GM21825 (cell line): Measurements from ENCODE around the gene RNF169.

Experiments
- ATAC-seq: cut with Tn5 transposase; IDR thresholded peaks from one replicate; pipeline ENCODE4 v1.9.1; 2021; ENCODE audit warnings: mild to moderate bottlenecking, moderate library complexity; ENCODE audit not compliant: unreplicated experiment

The RNF169 gene, protein sequence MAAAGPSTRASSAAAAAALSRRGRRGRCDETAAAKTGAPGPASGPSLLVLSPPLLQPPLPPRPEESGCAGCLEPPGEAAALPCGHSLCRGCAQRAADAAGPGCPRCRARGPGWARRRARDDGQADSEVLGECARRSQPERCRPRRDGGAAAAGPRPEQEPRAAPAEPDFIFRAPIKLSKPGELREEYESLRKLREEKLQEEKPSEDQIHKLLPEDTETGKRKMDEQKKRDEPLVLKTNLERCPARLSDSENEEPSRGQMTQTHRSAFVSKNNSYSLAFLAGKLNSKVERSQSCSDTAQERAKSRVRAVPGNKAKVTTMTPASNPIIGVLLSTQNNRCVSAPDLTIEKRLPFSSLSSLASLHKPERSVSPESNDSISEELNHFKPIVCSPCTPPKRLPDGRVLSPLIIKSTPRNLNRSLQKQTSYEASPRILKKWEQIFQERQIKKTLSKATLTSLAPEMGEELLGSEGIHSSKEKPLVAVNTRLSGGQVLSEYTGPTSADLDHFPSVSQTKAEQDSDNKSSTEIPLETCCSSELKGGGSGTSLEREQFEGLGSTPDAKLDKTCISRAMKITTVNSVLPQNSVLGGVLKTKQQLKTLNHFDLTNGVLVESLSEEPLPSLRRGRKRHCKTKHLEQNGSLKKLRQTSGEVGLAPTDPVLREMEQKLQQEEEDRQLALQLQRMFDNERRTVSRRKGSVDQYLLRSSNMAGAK

GRCh38 chr11:74748211-74749126 is at the start of gene RNF169:
Gene RNF169 (plus strand): TSS chr11:74748849. CDS start chr11:74748881, 32 bp downstream.
- peak; percentile 94 for ATAC-seq

GRCh38 chr11:74699615-74700396 is 48.8 kb upstream of the RNF169 start:
- no peak for ATAC-seq

GRCh38 chr11:74701351-74701750 is 47.3 kb upstream of the RNF169 start:
- ATAC-seq = no peak

- ATAC-seq = no peak
These were observed 46.2 kb upstream of the RNF169 start for GRCh38 chr11:74702383-74703007.

- ATAC-seq = no peak
These were observed 45.4 kb upstream of the RNF169 start for GRCh38 chr11:74703211-74703610.

DNA sequence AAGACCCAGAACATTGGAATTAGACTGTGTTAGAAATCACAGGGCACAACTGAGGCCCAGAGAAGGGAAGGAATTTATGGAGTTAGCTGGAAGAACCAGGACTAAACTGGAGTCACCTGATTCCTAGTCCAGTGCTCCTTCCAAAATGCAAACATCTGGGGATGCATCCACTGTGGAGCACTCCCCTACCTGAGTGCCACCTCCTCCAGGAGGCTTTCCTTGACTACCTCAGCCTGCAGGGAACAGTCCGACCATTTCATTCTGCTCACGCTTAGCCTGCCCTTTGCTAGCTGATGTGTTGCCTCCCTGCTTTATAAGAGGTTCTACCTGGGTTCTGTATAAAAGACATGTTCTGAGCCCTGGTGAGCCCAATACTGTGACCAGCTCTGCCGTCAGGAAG is 41.5 kb upstream of the RNF169 start:
- no peak for ATAC-seq

GRCh38 chr11:74707602-74708510 is 40.8 kb upstream of the RNF169 start:
- no peak for ATAC-seq

DNA sequence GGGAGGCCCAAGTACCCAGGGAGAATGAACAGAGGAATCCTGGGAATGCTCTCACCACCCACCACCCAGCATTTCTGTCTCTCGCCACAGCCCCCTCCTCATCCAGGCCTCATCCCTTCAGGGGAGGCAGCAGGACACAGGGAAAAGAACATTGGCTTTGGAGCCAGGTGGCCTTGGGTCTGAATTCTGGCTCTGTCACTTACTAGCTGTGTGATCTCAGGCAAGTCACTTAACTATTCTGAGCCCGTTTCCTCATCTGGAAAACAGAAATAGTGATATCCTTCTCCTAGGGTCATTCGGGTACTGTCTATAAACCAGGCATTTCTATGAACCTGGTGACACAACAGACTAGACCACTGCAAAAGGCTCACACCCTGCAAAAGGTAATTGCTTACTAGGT is 39.5 kb upstream of the RNF169 start:
- no peak for ATAC-seq

GRCh38 chr11:74710281-74710938 is 38.2 kb upstream of the RNF169 start:
- no peak for ATAC-seq

DNA sequence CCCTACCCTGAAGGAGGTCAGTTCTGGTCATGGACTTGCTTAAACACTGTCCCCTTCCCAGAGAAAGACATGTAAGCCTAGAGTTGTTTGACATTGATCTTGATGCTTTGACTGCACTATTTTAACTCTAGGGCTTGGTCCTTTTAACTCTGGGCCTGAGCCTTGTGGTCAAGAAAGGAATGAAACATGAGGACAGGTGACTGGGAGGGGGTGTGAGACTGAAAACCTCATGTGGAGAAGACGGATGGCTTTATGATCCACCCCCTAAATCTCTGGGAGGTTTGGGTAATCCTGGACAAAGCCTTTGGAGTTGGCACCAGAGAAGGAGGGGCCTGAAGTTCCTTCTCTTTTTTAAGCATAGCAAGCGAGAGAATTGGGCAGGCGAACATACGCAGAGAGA is 35.0 kb upstream of the RNF169 start:
- ATAC-seq = no peak

- no peak for ATAC-seq
These were observed 33.7 kb upstream of the RNF169 start for GRCh38 chr11:74714904-74715303.

DNA sequence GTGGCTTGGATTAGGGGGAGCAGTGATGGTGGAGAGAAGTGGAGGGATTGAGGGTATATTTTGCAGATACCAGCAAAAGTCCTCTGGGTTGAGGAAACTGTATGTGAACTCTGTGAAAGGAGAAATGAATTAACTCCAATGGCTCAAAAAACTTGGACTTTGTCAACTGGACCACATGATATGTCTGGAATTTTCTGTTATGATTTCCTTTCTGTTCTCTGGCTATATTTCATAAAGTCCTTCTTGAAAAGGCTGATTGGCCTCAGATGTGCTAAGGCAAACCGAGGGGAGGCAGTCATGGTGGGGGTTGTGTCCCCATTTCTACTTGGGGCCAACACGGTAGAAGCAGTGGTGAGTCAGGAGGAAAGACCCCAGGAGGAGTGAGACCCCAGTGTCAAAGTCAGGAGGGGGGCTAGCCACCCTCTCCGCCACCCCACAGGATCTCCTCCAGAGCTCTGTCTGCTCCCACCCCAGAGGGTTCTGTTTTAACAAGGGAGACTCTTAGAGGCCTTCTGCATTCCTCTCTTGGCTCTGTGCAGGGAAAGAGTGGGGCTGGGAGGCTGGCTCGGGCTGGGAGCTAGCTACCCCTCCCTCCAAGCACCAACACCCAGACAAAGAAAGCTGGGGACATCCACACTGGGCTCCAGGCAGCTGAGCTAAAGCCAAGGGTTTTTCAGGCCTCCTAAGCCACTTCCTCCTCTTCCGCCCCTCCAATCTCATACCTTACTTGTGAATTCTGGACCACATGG is 31.3 kb upstream of the RNF169 start:
- ATAC-seq = no peak

DNA sequence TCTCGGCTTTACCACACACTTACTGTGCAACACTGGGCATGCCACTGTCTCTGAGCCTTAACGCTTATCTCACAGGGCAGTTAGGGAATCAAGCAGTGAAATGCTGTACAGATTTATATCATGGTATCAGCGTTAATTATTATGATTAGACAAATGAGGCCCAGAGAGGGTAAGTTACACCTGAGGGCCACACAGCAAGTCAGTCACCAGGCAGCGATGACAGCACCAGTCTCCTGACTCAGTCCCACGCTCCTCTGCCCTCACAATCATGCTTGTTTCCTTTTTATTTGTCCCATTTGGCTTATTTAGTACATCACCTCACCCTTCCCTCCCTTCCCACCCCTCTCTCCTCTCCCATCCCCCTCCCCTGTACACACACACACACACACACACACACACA is 29.6 kb upstream of the RNF169 start:
- ATAC-seq = no peak

- no peak for ATAC-seq
These were observed 27.8 kb upstream of the RNF169 start for GRCh38 chr11:74720596-74721478.

DNA sequence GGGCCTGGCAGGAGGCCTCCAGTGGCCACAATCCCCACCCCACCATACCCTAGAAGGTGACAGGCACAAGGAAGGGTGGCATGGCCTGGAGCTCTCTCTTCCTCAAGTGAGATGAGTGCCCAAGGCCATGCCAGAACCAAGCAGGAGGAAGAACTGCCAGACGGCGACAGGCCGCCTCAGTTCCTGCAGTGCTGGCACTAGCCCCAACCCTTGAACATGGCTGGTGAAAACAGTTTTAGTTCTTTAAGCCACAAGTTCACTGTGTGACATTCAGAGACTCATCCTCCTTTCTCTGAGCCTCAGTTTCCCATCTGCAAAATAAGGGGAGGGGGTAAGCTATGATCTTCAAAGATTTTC is 27.2 kb upstream of the RNF169 start:
- no peak for ATAC-seq

DNA sequence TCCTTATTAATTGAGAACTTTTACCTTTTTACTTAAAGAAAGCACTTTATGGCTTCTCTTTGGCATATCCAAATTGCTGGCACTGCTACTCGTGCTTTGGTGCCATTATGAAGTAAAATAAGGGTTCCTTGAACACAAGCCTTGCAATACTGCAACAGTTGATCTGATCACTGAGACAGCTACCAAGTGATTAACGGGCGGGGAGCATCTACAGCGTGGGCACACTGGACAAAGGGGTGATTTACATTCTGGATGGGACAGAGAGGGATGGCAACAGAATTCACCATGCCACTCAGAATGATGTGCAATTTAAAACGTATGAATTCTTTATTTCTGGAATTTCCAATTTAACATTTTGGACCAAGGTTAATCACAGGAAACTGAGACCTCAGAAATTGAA is 25.1 kb upstream of the RNF169 start:
- no peak for ATAC-seq

GRCh38 chr11:74725701-74726100 is 22.9 kb upstream of the RNF169 start:
- no peak for ATAC-seq
